NCI-H1092 treated with DMSO at 0.1 percent for 48 hours (cell line): Measurements from ENCODE around the gene KHDRBS2.
"Not testable (repeated sequence)": the region's sequence is repeated elsewhere in the genome, so short reads cannot be mapped to it uniquely, and the experiment has no call there.

ENCODE experiments used
- DNase-seq: peaks from one replicate; lab custom pipeline; 2025; lab: John Stamatoyannopoulos, UW

Gene KHDRBS2

DNA sequence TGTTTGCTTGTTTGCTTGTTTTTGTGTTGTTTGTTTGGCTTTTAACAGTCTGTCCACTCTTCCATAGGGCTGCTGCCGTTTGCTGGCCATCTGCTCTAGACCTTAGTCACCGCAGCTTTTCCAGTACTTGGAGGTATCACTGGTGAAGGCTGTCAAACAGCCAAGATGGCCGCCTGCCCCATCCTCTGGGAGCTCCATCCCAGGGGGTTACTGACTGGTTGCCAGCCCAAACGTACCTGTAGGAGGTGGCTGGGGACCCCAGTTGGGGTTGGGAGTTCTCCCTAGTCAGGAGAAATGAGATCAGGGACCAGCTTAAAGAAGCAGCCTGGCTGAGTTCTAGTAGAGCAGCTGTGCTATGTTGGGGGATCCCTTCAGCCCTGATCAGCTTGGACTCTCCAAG lies 418.4 kb downstream of the KHDRBS2 start:
- no peak for DNase-seq

DNA sequence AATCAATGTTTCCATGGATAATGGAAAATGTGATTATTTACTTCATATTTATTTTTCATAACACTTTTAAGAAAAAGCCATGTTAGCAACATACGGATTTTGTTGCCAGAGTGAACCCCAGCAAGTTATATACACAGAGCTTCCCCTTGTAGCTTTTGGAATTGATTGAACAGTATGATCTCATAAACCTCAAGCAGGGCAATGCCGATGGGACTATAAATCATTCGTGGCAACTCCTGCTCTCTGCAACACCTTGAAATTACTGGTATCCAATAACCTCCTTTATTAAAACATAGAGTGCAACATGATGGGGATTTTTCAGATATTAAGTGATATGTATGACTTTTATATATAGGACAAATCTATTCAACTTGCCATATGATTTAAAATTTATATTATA lies 428.5 kb downstream of the KHDRBS2 start:
- DNase-seq, result no peak

DNA sequence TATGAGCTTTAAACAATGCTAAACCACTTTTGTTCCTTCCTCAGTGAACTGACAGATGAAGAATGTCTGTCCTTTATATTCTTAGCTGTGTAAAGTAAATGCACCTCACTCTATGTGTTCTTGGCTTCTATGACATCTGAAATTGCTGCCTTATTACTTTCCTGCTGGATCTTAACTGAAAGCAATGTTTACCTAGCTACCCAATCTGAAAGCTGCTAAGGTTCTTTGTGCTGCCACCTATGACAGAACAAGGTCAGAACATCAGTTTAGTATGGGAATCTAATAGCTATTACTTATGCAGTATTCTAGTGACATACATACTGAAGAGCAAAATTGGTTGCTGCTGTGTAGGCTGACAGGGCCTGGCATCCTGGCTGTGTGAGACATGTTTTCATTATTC lies 444.1 kb downstream of the KHDRBS2 start:
- DNase-seq, result no peak

DNA sequence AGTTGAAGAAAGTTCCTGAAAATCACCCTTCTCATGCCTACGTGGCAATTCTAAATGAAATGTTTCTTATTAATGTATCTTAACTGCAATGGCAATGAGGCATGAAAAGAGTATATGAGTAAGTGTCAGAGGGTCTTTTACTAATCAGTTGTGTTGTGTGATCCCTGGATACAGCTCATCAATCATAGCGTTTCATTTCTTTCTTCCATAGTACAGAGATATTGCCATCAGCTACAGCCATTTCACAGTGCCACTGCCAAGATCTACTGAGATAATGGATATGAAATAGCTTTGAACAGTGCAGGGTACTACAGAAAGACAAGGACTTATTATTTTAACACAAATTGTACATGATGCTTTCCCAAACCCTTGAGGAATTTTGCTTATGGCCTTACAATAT lies 450.8 kb downstream of the KHDRBS2 start:
- DNase-seq, result no peak

DNA sequence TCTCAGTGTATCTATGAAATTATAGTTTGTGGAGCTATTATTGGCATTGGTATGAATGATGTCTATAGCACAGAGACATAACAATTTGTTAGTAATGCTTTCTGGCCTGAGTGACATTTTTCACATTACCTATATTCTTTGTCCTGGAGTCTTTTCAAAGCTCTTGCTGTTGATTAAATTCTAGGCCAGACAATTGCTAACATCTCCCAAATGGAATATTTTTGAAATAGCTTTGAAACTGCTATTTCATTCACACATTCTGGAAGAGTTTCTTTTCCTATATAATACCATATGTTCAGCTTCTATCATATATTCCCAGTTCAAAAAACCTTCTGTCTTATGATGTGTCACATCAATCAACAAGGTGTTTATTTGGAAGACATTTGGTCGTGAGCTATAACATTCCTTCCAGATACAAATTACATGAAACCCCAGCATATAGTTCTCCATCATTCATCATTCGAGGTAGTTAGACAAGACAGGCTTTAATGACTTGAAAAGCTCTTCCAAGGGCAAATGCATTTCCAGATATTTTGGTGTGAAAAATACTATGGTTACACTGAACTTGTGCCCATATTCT lies 452.8 kb downstream of the KHDRBS2 start:
- no peak for DNase-seq

DNA sequence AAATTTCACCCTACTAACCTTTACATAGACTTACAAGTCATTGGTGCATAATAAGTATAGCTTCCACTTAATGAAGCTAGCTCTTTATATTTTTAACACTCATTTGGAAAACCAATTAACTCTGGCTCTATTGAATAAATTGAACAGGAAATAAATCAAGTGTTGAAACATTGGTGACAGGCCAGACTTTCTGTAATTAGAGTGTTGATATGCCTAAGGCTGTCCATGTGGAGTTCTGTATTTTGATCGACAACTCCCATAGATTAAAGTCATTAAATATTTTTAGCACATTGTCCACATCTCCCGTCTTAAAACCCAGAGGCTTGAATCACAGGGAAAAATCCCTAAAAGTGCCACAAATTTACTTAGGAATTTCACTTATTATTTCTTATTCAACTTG lies 468.3 kb downstream of the KHDRBS2 start:
- DNase-seq, result no peak

DNA sequence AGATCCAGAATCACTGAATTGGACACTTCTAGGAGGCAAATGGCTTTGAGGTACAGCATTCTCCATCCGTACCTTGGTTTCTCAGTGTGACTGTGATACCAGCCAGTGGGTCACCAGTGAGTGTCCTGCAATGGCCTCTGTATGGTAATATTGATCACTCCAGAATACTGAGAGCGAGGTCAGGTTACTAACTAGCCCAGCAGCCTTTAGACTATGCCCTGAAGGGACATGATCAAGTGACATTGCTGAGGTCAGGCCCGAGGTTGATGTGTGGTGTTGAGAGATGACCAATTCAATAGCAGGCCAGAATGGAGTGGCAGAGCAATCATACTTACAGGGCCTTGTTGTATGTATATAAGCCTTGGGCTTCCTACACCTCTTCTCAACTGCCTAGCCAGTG lies 476.0 kb downstream of the KHDRBS2 start:
- no peak for DNase-seq

DNA sequence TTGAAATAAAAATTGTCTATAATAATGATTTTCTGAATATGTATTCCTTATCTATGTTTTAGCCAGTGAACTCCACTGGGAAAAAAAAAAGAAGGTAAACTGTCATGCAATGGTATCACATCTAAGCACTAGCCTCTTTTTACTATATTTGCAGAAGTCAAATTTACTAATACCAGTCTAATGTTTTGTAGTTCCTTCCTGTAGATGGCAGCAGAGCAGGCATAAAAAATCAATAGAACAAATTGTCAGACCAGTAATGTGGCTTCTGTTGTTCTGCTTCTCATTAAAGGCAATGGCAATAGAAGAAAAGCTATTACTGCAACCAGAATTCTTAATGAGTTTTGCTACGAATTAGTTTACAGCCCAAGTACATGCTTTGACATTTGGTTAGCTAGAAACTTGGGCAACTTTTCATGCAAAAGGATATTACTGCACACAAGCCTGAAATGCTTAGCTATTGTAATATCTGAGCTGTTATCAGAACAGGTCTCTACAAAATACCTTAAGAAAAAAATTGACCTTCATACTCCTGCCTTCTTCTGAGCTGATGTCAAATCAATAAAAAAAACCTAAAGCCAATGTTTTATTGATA lies 476.9 kb downstream of the KHDRBS2 start:
- peak; percentile 2 for DNase-seq

DNA sequence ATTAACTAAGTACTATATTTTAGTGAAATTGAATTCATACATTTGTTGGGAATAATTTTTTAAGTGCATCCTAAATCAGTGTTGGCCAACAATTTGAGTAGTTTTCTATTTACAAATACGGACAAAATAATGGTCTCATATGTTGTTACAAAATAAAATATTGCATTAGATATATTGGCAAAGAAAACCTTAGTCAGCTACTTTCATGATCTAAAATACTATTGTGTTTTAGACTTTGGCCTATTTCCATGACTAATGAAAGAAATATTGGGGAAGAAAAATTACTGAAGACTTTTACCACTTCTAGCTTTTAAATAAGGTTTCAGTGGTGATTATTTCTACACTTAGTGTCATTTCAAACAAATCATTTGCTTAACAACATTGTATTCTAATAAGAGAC lies 498.0 kb downstream of the KHDRBS2 start:
- no peak for DNase-seq

DNA sequence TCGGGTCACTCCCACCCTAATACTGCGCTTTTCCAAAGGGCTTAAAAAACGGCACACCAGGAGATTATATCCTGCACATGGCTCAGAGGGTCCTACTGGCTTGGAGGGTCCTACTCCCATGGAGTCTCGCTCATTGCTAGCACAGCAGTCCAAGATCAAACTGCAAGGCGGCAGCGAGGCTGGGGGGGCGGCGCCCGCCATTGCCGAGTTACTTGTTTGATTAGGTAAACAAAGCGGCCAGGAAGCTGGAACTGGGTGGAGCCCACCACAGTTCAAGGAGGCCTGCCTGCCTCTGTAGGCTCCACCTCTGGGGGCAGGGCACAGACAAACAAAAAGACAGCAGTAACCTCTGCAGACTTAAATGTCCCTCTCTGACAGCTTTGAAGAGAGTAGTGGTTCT lies 516.6 kb downstream of the KHDRBS2 start:
- not testable (repeated sequence) for DNase-seq

- no peak for DNase-seq
These were observed 530.3 kb downstream of the KHDRBS2 start for GRCh38 chr6:61755739-61756138.

DNA sequence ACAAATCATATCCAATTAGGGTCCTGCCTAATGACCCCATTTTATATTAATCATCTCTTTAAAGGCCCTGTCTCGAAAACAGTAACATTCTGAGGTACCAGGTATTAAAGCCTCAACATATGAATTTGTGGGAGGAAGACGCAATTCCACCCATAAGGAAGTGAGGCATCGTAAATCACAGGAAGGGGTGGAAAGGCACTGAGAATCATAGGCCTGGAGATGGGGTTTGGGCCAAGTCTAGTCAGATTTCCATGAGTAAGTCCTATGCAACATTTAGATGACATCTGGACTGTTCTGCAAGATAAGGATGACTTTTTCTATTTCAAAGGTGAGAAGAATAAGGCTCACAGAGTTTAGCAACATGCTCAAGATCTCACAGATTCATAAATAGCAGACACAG lies 534.0 kb downstream of the KHDRBS2 start:
- no peak for DNase-seq

GRCh38 chr6:61745994-61746393 lies 540.0 kb downstream of the KHDRBS2 start:
- DNase-seq, result no peak

DNA sequence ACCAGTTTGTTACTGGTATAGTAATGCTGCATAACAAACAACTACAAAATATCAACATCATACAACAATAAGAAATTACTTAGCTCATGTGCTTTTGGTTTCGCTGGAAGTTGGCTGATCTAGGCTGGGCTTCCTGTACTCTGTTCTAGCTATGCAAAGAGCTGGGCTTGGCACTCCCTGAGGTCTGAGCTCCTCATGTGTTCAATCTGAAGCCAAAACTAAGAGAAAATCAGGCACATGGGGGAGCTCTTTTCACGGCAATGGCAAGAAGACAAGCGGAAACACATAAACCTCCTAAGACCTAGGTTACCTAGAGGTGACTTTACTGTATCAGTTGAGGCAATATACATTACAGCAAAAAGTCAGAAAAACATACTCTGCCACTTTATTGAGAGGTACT lies 574.2 kb downstream of the KHDRBS2 start:
- no peak for DNase-seq

- no peak for DNase-seq
These were observed 597.9 kb downstream of the KHDRBS2 start for GRCh38 chr6:61688165-61688564.

- no peak for DNase-seq
These were observed 603.5 kb downstream of the KHDRBS2 start for GRCh38 chr6:61682562-61682961.

GRCh38 chr6:61679625-61680024 lies 606.4 kb downstream of the KHDRBS2 start:
- DNase-seq, result no peak

- DNase-seq, result no peak
These were observed 610.3 kb downstream of the KHDRBS2 start for GRCh38 chr6:61675734-61676133.

GRCh38 chr6:61649845-61650244 lies 636.2 kb downstream of the KHDRBS2 start:
- no peak for DNase-seq

DNA sequence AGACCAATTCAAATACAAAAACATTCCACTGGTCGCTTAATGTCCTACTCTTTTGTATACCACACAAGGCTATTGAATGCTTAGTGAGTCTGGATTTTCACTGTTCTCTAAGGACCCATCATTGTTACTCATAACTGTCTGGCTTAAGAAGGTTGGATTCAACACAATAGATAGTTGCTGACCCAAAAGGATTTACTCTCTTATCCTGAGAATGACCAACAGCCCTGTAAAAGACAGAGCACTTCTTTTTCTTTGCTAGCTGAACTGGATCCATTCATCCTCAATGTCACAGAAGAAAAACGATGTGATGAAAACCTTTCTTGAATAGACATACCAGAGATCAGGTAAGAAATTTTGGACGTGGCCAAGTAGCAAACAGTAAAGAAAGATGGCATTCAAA lies 645.6 kb downstream of the KHDRBS2 start:
- no peak for DNase-seq
